ENCODE data around the gene FCSK. TPM values are rescaled to one million over a fixed set of nuclear protein-coding genes. Genes with fewer than 3 reads are reported as not detected.

The FCSK gene
- total and polyA plus RNA-seq, 10 of the 15 experiments (the other 5 are each of a cell fraction or from before 2014, with no cell fraction given), result 0.60 to 17.6 (median 7.4) TPM

GRCh38 chr16:70481929-70482536 lies 27.6 kb downstream of the FCSK start (continued):
- TF ChIP-seq ZNF592 (IDR thresholded peaks at IDR 0.05), result no peak

GRCh38 chr16:70482624-70483023 lies 28.2 kb downstream of the FCSK start:
- ATAC-seq, result no peak
- TF ChIP-seq SMARCA5 (IDR thresholded peaks at IDR 0.05) (no peak), BRCA1 (IDR thresholded peaks at IDR 0.05; ENCODE audit: low read depth, low read length) (no peak), YBX1 (IDR thresholded peaks at IDR 0.05) (no peak), CBX5 (IDR thresholded peaks at IDR 0.05; ENCODE audit: low read depth) (no peak), TAF1 (IDR thresholded peaks at IDR 0.05; ENCODE audit: borderline replicate concordance, low read depth, low read length) (no peak), MXI1 (IDR thresholded peaks at IDR 0.05; ENCODE audit: low read depth, low read length) (no peak), SIX5 (IDR thresholded peaks at IDR 0.05; ENCODE audit: low read depth, low read length, severe bottlenecking) (no peak), NFIC (IDR thresholded peaks at IDR 0.05; ENCODE audit: low read depth, low read length) (no peak), EP300 (IDR thresholded peaks at IDR 0.05; ENCODE audit: borderline replicate concordance in 1 of 2, control insufficient read depth in 1 of 2, low read depth in 2 of 2, low read length in 2 of 2) (no peak), ZBTB4 (CRISPR knock-in tag; IDR thresholded peaks at IDR 0.05) (no peak), ZNF384 (IDR thresholded peaks at IDR 0.05; ENCODE audit: borderline replicate concordance, low read depth, low read length) (no peak), ATF2 (IDR thresholded peaks at IDR 0.05; ENCODE audit: low read length) (no peak)

More at GRCh38 chr16:70482624-70483023, 28.2 kb downstream of the FCSK start:
- no peak for DNase-seq (ENCODE audit: low read depth, low spot score)
- SMC1A ChIA-PET (ENCODE audit: uncharacterized antibody, unreplicated experiment), result interaction anchor here (1.1 to 2.4 kb wide), 6 partner anchors 13 to 51 kb away, joined by 3 to 22 read pairs (median 4); partner anchors contain the start of gene ST3GAL2
- RAD21 ChIA-PET (ENCODE audit: unreplicated experiment), result interaction anchor here (1.3 kb wide), 2 partner anchors 27 to 55 kb away, joined by 7 read pairs; partner anchors contain the start of gene FCSK
- H3K79me2 ChIP-seq (ENCODE audit: control insufficient read depth, insufficient read depth, low read length), result no peaks in the 10 kb centered on the region
- no peaks in the 10 kb centered on the region for H3K9me3 ChIP-seq (replicated peaks; ENCODE audit: control insufficient read depth, insufficient read depth, low read length)
- no peaks in the 10 kb centered on the region for H4K20me1 ChIP-seq (ENCODE audit: control insufficient read depth, insufficient read depth)
- intact Hi-C loops (cut with micrococcal nuclease; ENCODE audit: unreplicated experiment), result no loop called here
- H3K9ac ChIP-seq (ENCODE audit: control insufficient read depth, insufficient read depth, low read length), result no peak overlapping the region
- FAIRE-seq, result no peak
- no TSS peak for BruUV-seq (replicated peaks)
- H2AFZ ChIP-seq (ENCODE audit: control insufficient read depth, low read depth, low read length), result no peak overlapping the region
- H3K27me3 ChIP-seq (replicated peaks in 1 of 2; ENCODE audit: control insufficient read depth in 2 of 2, insufficient read depth in 2 of 2, low read length in 1 of 2), result no peaks in the 10 kb centered on the region
- POLR2A ChIA-PET, result no interaction called here
- 93% methylated on average over 5 of the region's 5 CpGs for WGBS (ENCODE audit: insufficient coverage, insufficient replicate concordance, low lambda C conversion rate, missing lambda C conversion rate)
- peaks cover 11% of the 10 kb centered on the region for H3K4me1 ChIP-seq (ENCODE audit: control insufficient read depth, insufficient read depth, low read length)
- H3K4me2 ChIP-seq (ENCODE audit: control insufficient read depth, insufficient read depth), result no peak overlapping the region
- no peak overlapping the region for H3K4me3 ChIP-seq
- CTCF ChIA-PET, result interaction anchor here (1.5 kb wide), 1 partner anchor 87 kb away, joined by 4 read pairs; no protein-coding TSS in a partner anchor
- in situ Hi-C loops (cut with MboI), result no loop called here
- H3K36me3 ChIP-seq (ENCODE audit: control insufficient read depth in 2 of 2, insufficient read depth in 2 of 2, low read length in 1 of 2), result peaks cover 26 to 28% of the 10 kb centered on the region in 2 experiments
- H3K27ac ChIP-seq (ENCODE audit: control insufficient read depth, insufficient read depth), result no peak overlapping the region
